NCI-H146 treated with DMSO at 0.1 percent for 48 hours (cell line): Measurements from ENCODE around the gene TMEM45A.

Experiments
- DNase-seq: peaks from one replicate; lab custom pipeline; 2025; ENCODE audit not compliant: unreplicated experiment; lab: John Stamatoyannopoulos, UW

Gene TMEM45A

GRCh38 chr3:100609963-100610362, 117.5 kb downstream of the TMEM45A start:
- no peak for DNase-seq

DNA sequence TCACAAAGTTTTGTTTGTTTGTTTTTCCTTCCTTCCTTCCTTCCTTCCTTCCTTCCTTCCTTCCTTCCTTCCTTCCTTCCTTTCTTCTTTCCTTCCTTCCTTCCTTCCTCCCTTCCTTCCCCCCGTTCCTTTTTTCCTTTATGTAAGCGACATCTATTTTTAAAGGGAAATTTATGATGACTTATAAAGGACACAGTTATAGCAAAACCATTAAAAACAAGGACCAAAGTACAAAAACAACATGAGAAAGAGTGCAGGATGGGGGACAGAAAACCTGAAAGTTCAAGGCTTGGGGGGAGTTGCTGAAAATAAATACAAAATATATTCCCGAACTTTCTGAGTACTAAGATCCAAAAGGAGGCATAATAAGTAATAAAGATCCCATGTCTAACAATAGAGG, 118.8 kb downstream of the TMEM45A start:
- no peak for DNase-seq

- DNase-seq, result no peak
Measured at GRCh38 chr3:100613721-100614390, 121.4 kb downstream of the TMEM45A start.

DNA sequence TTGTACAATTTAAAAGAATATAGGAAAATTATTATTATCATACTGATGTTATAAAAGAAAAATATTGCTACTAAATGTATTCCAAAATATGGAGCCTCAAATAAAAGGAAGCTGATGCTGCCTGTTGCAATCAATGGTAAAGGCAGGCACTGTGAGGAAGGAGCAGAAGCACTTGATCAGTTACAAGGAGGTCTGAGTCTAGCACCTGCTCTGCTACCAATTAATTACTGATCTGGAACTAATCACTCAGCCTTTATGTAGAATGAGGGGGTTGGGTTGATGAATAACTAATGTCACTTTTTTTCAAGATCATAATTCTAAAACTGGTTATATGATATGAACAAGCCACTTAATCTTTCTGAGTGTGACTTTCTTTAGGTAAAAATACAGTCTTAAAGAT, 122.5 kb downstream of the TMEM45A start:
- DNase-seq, result no peak

DNA sequence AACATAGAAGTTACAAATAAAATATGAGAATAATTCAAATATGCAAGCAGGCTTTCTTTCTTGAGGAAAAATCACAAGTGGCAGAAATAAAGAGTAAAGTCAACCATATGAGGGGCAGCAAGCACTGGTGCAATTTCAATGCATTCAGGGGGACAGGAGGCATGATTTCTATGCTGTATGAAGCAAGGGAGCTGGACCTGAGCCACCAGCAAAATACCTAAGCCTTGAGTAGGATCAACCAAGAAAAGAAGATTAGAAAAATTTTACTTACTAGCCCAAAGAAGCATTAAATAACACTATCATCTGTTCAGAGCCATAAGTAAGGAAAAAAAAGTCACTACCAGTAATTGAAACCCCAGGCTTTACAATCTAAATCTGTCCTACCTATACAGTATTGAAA, 123.3 kb downstream of the TMEM45A start:
- no peak for DNase-seq

DNA sequence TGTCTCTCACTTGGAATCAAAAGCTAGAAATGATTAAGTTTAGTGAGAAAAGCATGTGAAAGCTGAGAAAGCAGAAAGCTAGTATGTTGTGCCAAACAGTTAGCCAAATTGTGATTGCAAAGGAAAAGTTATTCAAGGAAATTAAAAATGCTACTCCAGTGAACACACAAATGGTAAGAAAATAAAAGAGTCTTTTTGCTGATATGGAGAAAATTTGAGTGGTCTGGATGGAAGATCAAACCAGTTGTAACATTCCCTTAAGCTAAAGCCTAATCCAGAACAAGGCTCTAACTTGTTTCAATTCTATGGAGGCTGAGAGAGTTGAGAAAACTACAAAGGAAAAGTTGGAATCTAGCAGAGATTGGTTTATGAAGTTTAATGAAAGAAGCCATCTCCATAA, 128.8 kb downstream of the TMEM45A start:
- DNase-seq, result no peak
